Fibroblast of the aortic adventitia (primary cell): ENCODE data around the gene PEX14. TPM values are rescaled to one million over a fixed set of nuclear protein-coding genes. Genes with fewer than 3 reads are reported as not detected.
A peak's percentile ranks its signal among the peaks of the same experiment; 100 is the strongest.

ENCODE experiments used
- DNase-seq: peaks from one replicate; pipeline ENCODE4 v3.0.0-alpha.2; 2010; ENCODE audit warnings: low read depth
- H3K4me3 ChIP-seq: 2 replicates; pipeline ENCODE4 v1.5.1; 2011; ENCODE audit warnings: low read depth, mild to moderate bottlenecking, control low read depth, low read length, moderate library complexity
- CTCF ChIP-seq: IDR thresholded peaks from 2 replicates; pipeline ENCODE4 v1.5.1; 2011; ENCODE audit warnings: mild to moderate bottlenecking, low read length, control low read depth, inconsistent platforms; ENCODE audit not compliant: insufficient read depth
- total RNA-seq: library from RNA; depleted of rRNA; stranded (reverse); fragments of >200 nt; gene quantifications from 2 replicates; pipeline ENCODE4 v1.2.3, GENCODE V29; 2012; ENCODE audit warnings: low replicate concordance

The PEX14 gene
- total RNA-seq, 1 donor = 12.2 TPM

GRCh38 chr1:10626131-10626731, 151.5 kb downstream of the PEX14 start:
- H3K4me3 ChIP-seq = no peak overlapping the region
- no peak for TF ChIP-seq CTCF
- DNase-seq = no peak

GRCh38 chr1:10626791-10627410, 152.2 kb downstream of the PEX14 start:
- DNase-seq = no peak
- TF ChIP-seq CTCF = no peak
- no peak overlapping the region for H3K4me3 ChIP-seq

- no peak for TF ChIP-seq CTCF
- peak; percentile 8 for DNase-seq
- H3K4me3 ChIP-seq = no peak overlapping the region
These were observed 153.9 kb downstream of the PEX14 start for GRCh38 chr1:10628685-10629084.

- no peak overlapping the region for H3K4me3 ChIP-seq
- no peak for DNase-seq
- TF ChIP-seq CTCF = no peak
These were observed 154.5 kb downstream of the PEX14 start for GRCh38 chr1:10629091-10629815.

- TF ChIP-seq CTCF = no peak
- no peak for DNase-seq
- H3K4me3 ChIP-seq = no peak overlapping the region
These were observed 155.2 kb downstream of the PEX14 start for GRCh38 chr1:10629816-10630571.

- no peak overlapping the region for H3K4me3 ChIP-seq
- no peak for TF ChIP-seq CTCF
- no peak for DNase-seq
These were observed 155.9 kb downstream of the PEX14 start for GRCh38 chr1:10630661-10631120.
